Muscle layer of duodenum (tissue), 2 donors: Measurements from ENCODE around the gene CDK9.

ENCODE experiments used
- H3K27ac ChIP-seq: one replicate; pipeline ENCODE4 v1.7.0; 2013; ENCODE audit warnings: mild to moderate bottlenecking, low read length
- H3K27me3 ChIP-seq: one replicate; pipeline ENCODE4 v1.7.0; 2013; ENCODE audit warnings: low read depth, mild to moderate bottlenecking, control low read depth, low read length
- H3K36me3 ChIP-seq, 2 donors: one replicate each; pipeline ENCODE4 v1.7.0; 2013; ENCODE audit warnings: low read length in 2 of 2, control low read depth in 1 of 2, mild to moderate bottlenecking in 1 of 2; ENCODE audit not compliant: insufficient read depth in 2 of 2, control insufficient read depth in 1 of 2
- H3K4me1 ChIP-seq, 2 donors: one replicate each; pipeline ENCODE4 v1.7.0; 2013; ENCODE audit warnings: low read length in 2 of 2, mild to moderate bottlenecking in 2 of 2, control low read depth in 1 of 2, moderate library complexity in 1 of 2; ENCODE audit not compliant: insufficient read depth in 2 of 2, control insufficient read depth in 1 of 2
- H3K4me3 ChIP-seq, 2 donors: one replicate each; pipeline ENCODE4 v1.7.0; 2013; ENCODE audit warnings: low read length in 2 of 2, low read depth in 1 of 2, mild to moderate bottlenecking in 1 of 2
- H3K9me3 ChIP-seq, 2 donors: one replicate each; pipeline ENCODE4 v1.7.0; 2013; ENCODE audit warnings: low read length in 2 of 2, control low read depth in 1 of 2, mild to moderate bottlenecking in 1 of 2; ENCODE audit not compliant: control insufficient read depth in 1 of 2
- donor health status: healthy.

The CDK9 gene

GRCh38 chr9:127785933-127786772 is at the start of gene CDK9:
Gene CDK9 (plus strand): TSS chr9:127786034. CDS start chr9:127786149, 115 bp downstream.
- H3K9me3 ChIP-seq, result no peaks in the 10 kb centered on the region
- peak within 1 kb of the TSS; percentile 45 for H3K27ac ChIP-seq
- H3K36me3 ChIP-seq, result peaks cover 36 to 46% of the 10 kb centered on the region in 2 donors
- no peaks in the 10 kb centered on the region for H3K27me3 ChIP-seq
- H3K4me3 ChIP-seq, result peak within 1 kb of the TSS; percentile 76 to 99
- H3K4me1 ChIP-seq, result peaks cover 5 to 20% of the 10 kb centered on the region in 2 donors

- H3K27me3 ChIP-seq, result no peaks in the 10 kb centered on the region
- peaks cover 9 to 36% of the 10 kb centered on the region in 2 donors for H3K4me1 ChIP-seq
- no peaks in the 10 kb centered on the region for H3K36me3 ChIP-seq
- H3K9me3 ChIP-seq, result no peaks in the 10 kb centered on the region
- no peak overlapping the region for H3K27ac ChIP-seq
- no peak overlapping the region for H3K4me3 ChIP-seq
These were observed 47.2 kb upstream of the CDK9 start for GRCh38 chr9:127738666-127739065.

GRCh38 chr9:127739614-127740330 is 46.1 kb upstream of the CDK9 start:
- Histone ChIP-seq H3K36me3 (no peaks in the 10 kb centered on the region), H3K4me3 (no peak overlapping the region), H3K9me3 (no peaks in the 10 kb centered on the region), H3K27ac (no peak overlapping the region), H3K4me1 (peaks cover 9 to 27% of the 10 kb centered on the region in 2 donors), H3K27me3 (no peaks in the 10 kb centered on the region)

- peak overlapping the region in 1 of 2 donors; percentile 40 for H3K4me3 ChIP-seq
- H3K36me3 ChIP-seq, result no peaks in the 10 kb centered on the region
- no peaks in the 10 kb centered on the region for H3K9me3 ChIP-seq
- no peak overlapping the region for H3K27ac ChIP-seq
- no peaks in the 10 kb centered on the region for H3K27me3 ChIP-seq
- H3K4me1 ChIP-seq, result peaks cover 5 to 22% of the 10 kb centered on the region in 2 donors
These were observed 43.9 kb upstream of the CDK9 start for GRCh38 chr9:127741831-127742434.

GRCh38 chr9:127742435-127743088 is 43.3 kb upstream of the CDK9 start:
- H3K4me3 ChIP-seq, result peak overlapping the region in 1 of 2 donors; percentile 40

GRCh38 chr9:127744398-127745110 is 41.3 kb upstream of the CDK9 start:
- H3K9me3 ChIP-seq, result no peaks in the 10 kb centered on the region
- no peak overlapping the region for H3K4me3 ChIP-seq
- peaks cover 5 to 22% of the 10 kb centered on the region in 2 donors for H3K4me1 ChIP-seq
- H3K36me3 ChIP-seq, result peaks cover 0 to 13% of the 10 kb centered on the region in 2 donors
- no peaks in the 10 kb centered on the region for H3K27me3 ChIP-seq
- H3K27ac ChIP-seq, result no peak overlapping the region

More at GRCh38 chr9:127742435-127743088, 43.3 kb upstream of the CDK9 start:
- no peaks in the 10 kb centered on the region for H3K9me3 ChIP-seq
- H3K27me3 ChIP-seq, result no peaks in the 10 kb centered on the region
- no peaks in the 10 kb centered on the region for H3K36me3 ChIP-seq
- peaks cover 5 to 22% of the 10 kb centered on the region in 2 donors for H3K4me1 ChIP-seq
- H3K27ac ChIP-seq, result no peak overlapping the region

- Histone ChIP-seq H3K4me3 (no peak overlapping the region), H3K9me3 (no peaks in the 10 kb centered on the region), H3K36me3 (peaks cover 0 to 20% of the 10 kb centered on the region in 2 donors), H3K27ac (no peak overlapping the region), H3K27me3 (no peaks in the 10 kb centered on the region), H3K4me1 (peaks cover 0 to 10% of the 10 kb centered on the region in 2 donors)
These were observed 38.8 kb upstream of the CDK9 start for GRCh38 chr9:127746959-127747569.

- Histone ChIP-seq H3K4me1 (peaks cover 0 to under 1% of the 10 kb centered on the region in 2 donors), H3K4me3 (no peak overlapping the region), H3K9me3 (no peaks in the 10 kb centered on the region), H3K36me3 (peaks cover 0 to 20% of the 10 kb centered on the region in 2 donors), H3K27ac (no peak overlapping the region), H3K27me3 (no peaks in the 10 kb centered on the region)
These were observed 36.6 kb upstream of the CDK9 start for GRCh38 chr9:127749090-127749787.

GRCh38 chr9:127751269-127752054 is 34.4 kb upstream of the CDK9 start:
- H3K9me3 ChIP-seq, result no peaks in the 10 kb centered on the region
- H3K27ac ChIP-seq, result no peak overlapping the region
- no peak overlapping the region for H3K4me3 ChIP-seq
- H3K27me3 ChIP-seq, result no peaks in the 10 kb centered on the region
- H3K4me1 ChIP-seq, result peaks cover 0 to 7% of the 10 kb centered on the region in 2 donors
- peaks cover 0 to 20% of the 10 kb centered on the region in 2 donors for H3K36me3 ChIP-seq
